ENCODE results near the gene HS6ST2.

HS6ST2 gene

DNA sequence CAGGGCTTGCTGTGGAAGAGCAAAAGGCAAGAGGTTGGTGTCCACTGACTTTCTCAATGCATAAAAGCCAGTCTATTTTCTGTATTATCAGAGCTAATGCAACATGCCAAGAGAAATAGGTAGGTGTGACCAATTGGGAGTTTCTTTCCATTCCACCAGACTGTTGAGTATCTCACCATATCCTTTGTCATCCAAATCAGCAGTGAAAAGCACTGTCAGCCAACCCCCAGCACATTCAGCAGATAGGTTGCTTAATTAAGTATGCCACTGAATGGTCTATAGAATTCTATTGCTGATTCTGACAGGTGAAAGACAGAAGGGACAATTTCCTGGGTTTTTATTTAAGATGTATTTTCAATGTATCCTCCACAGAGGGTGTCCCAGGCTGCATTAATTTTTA is 139.8 kb downstream of the HS6ST2 start:
- Histone ChIP-seq H3K4me1 (ENCODE audit: control extremely low read depth in 1 of 4, control insufficient read depth in 4 of 4, insufficient read depth in 4 of 4, low read length in 3 of 4) (no peaks in the 10 kb centered on the region), H3K27ac (ENCODE audit: insufficient read depth in 1 of 2, low read depth in 1 of 2, low read length in 2 of 2, poor library complexity in 1 of 2, severe bottlenecking in 2 of 2) (no peak overlapping the region), H3K4me3 (ENCODE audit: control insufficient read depth in 1 of 7, extremely low read depth in 1 of 7, insufficient read depth in 4 of 7, low read depth in 2 of 7, low read length in 6 of 7) (no peak overlapping the region), H3K9me3 (ENCODE audit: control extremely low read depth in 1 of 5, control insufficient read depth in 4 of 5, insufficient read depth in 2 of 5, low read depth in 1 of 5, low read length in 4 of 5) (no peaks in the 10 kb centered on the region), H3K27me3 (replicated peaks in 2 of 5; ENCODE audit: control insufficient read depth in 4 of 5, insufficient read depth in 5 of 5, low read length in 4 of 5) (peaks cover 0 to 3% (median 0%) of the 10 kb centered on the region in 5 experiments), H3K36me3 (ENCODE audit: control insufficient read depth in 4 of 4, insufficient read depth in 4 of 4, low read length in 3 of 4) (no peaks in the 10 kb centered on the region)
- POLR2A ChIA-PET = no interaction called here
- CTCF ChIA-PET = no interaction called here
- DNase-seq = no peak

DNA sequence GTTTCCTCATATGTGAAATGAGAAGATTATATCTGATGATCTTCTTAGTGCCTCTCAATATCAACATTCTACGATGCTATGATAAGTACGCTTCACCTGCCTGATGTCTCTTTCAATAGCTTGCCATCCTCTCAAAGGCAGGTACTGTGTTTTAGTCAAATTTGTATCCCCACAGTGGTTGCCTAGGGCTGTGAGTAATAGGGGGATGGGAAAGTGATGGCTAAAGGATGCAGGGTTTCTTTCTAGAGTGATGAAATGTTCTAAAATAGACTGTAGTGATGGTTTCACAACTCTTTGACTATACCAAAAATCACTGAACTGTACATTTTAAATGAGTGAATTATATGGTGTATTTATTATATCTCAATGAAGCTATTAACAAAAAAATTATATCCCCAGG is 142.8 kb downstream of the HS6ST2 start:
- WGBS (ENCODE audit: insufficient coverage) = 100% methylated on average over 2 of the region's 2 CpGs
- Histone ChIP-seq H3K27ac (ENCODE audit: insufficient read depth in 1 of 2, low read depth in 1 of 2, low read length in 2 of 2, poor library complexity in 1 of 2, severe bottlenecking in 2 of 2) (no peak overlapping the region), H3K36me3 (ENCODE audit: control insufficient read depth in 4 of 4, insufficient read depth in 4 of 4, low read length in 3 of 4) (no peaks in the 10 kb centered on the region), H3K4me1 (ENCODE audit: control extremely low read depth in 1 of 4, control insufficient read depth in 4 of 4, insufficient read depth in 4 of 4, low read length in 3 of 4) (no peaks in the 10 kb centered on the region), H3K9me3 (ENCODE audit: control extremely low read depth in 1 of 5, control insufficient read depth in 4 of 5, insufficient read depth in 2 of 5, low read depth in 1 of 5, low read length in 4 of 5) (no peaks in the 10 kb centered on the region), H3K4me3 (ENCODE audit: control insufficient read depth in 1 of 7, extremely low read depth in 1 of 7, insufficient read depth in 4 of 7, low read depth in 2 of 7, low read length in 6 of 7) (no peak overlapping the region), H3K27me3 (replicated peaks in 2 of 5; ENCODE audit: control insufficient read depth in 4 of 5, insufficient read depth in 5 of 5, low read length in 4 of 5) (peaks cover 0 to 3% (median 0%) of the 10 kb centered on the region in 5 experiments)
- CTCF ChIA-PET = no interaction called here
- POLR2A ChIA-PET = no interaction called here
- no peak for DNase-seq

DNA sequence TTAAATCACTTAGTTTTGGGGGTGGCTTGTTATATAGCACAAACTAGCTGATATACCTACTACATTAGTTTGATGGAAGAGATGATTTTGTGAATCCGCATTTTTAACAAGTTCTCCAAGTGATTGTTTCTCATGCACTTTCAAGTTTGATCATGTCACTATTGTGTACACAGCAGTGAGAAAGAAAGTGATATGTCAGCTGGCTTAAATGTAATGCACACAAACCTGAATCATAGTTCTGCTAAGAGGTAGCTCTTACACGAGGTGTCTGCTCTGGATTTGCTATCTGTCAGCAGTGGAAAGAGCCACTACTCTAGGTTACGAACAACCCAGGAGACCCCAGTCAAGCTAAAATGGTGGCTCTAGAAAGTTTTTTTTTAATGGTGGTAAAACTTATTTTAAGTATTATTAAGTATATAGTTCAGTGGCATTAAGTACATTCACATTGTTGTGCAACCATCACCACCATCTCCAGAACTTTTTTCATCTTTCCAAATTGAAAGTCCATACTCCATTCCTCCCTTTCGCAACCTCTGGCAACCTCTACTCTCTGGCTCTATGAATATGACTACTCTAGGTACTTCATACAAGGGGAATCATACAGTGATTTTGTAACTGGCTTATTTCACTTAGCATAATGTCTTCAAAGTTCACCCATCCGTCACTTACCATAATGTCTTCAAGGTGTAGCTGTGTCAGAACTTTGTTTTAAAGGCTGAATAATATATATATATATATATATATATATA is 147.3 kb downstream of the HS6ST2 start:
- Histone ChIP-seq H3K27ac (ENCODE audit: insufficient read depth in 1 of 2, low read depth in 1 of 2, low read length in 2 of 2, poor library complexity in 1 of 2, severe bottlenecking in 2 of 2) (no peak overlapping the region), H3K4me3 (ENCODE audit: control insufficient read depth in 1 of 7, extremely low read depth in 1 of 7, insufficient read depth in 4 of 7, low read depth in 2 of 7, low read length in 6 of 7) (no peak overlapping the region), H3K4me1 (ENCODE audit: control extremely low read depth in 1 of 4, control insufficient read depth in 4 of 4, insufficient read depth in 4 of 4, low read length in 3 of 4) (no peaks in the 10 kb centered on the region), H3K9me3 (ENCODE audit: control extremely low read depth in 1 of 5, control insufficient read depth in 4 of 5, insufficient read depth in 2 of 5, low read depth in 1 of 5, low read length in 4 of 5) (no peaks in the 10 kb centered on the region), H3K36me3 (ENCODE audit: control insufficient read depth in 4 of 4, insufficient read depth in 4 of 4, low read length in 3 of 4) (no peaks in the 10 kb centered on the region), H3K27me3 (replicated peaks in 2 of 5; ENCODE audit: control insufficient read depth in 4 of 5, insufficient read depth in 5 of 5, low read length in 4 of 5) (peaks cover 0 to 2% (median 0%) of the 10 kb centered on the region in 5 experiments)
- DNase-seq = no peak
- POLR2A ChIA-PET = no interaction called here
- CTCF ChIA-PET = no interaction called here
- WGBS (ENCODE audit: insufficient coverage) = 81% methylated on average over 2 of the region's 5 CpGs

DNA sequence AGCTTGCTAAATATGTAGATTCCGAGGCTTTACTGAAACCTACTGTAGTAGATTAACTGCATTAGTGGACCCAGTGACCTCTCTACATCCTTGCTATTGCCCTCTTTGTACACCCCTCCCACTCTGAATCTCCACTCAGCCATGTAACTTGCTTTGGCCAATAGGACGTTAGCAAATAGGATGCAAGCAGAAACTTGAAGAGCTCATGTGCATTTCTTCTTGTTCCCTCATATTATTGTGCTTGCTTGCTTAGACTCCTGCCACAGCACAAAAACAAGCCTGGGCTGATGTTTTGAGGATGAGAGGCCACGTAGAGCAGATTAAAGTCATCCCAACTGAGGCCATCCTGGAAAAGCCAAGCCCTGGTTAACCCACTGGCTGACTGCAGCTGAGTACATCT is 147.9 kb downstream of the HS6ST2 start:
- peaks cover 0 to 2% (median 0%) of the 10 kb centered on the region in 5 experiments for H3K27me3 ChIP-seq (replicated peaks in 2 of 5; ENCODE audit: control insufficient read depth in 4 of 5, insufficient read depth in 5 of 5, low read length in 4 of 5)
- no peak overlapping the region for H3K4me3 ChIP-seq (ENCODE audit: control insufficient read depth in 1 of 7, extremely low read depth in 1 of 7, insufficient read depth in 4 of 7, low read depth in 2 of 7, low read length in 6 of 7)
- H3K36me3 ChIP-seq (ENCODE audit: control insufficient read depth in 4 of 4, insufficient read depth in 4 of 4, low read length in 3 of 4) = no peaks in the 10 kb centered on the region
- no peaks in the 10 kb centered on the region for H3K4me1 ChIP-seq (ENCODE audit: control extremely low read depth in 1 of 4, control insufficient read depth in 4 of 4, insufficient read depth in 4 of 4, low read length in 3 of 4)
- DNase-seq = no peak
- no peaks in the 10 kb centered on the region for H3K9me3 ChIP-seq (ENCODE audit: control extremely low read depth in 1 of 5, control insufficient read depth in 4 of 5, insufficient read depth in 2 of 5, low read depth in 1 of 5, low read length in 4 of 5)
- POLR2A ChIA-PET = no interaction called here
- CTCF ChIA-PET = no interaction called here
- 59% methylated on average over 2 of the region's 3 CpGs for WGBS (ENCODE audit: insufficient coverage)
- no peak overlapping the region for H3K27ac ChIP-seq (ENCODE audit: insufficient read depth in 1 of 2, low read depth in 1 of 2, low read length in 2 of 2, poor library complexity in 1 of 2, severe bottlenecking in 2 of 2)

- H3K4me3 ChIP-seq (ENCODE audit: control insufficient read depth in 1 of 7, extremely low read depth in 1 of 7, insufficient read depth in 4 of 7, low read depth in 2 of 7, low read length in 6 of 7) = no peak overlapping the region
- ChIA-PET POLR2A (no interaction called here), CTCF (no interaction called here)
- DNase-seq = no peak
- H3K27me3 ChIP-seq (replicated peaks in 2 of 5; ENCODE audit: control insufficient read depth in 4 of 5, insufficient read depth in 5 of 5, low read length in 4 of 5) = peaks cover 0 to 2% (median 0%) of the 10 kb centered on the region in 5 experiments
- 78% methylated on average over 1 of the region's 2 CpGs for WGBS (ENCODE audit: insufficient coverage)
- no peaks in the 10 kb centered on the region for H3K36me3 ChIP-seq (ENCODE audit: control insufficient read depth in 4 of 4, insufficient read depth in 4 of 4, low read length in 3 of 4)
- H3K4me1 ChIP-seq (ENCODE audit: control extremely low read depth in 1 of 4, control insufficient read depth in 4 of 4, insufficient read depth in 4 of 4, low read length in 3 of 4) = no peaks in the 10 kb centered on the region
- H3K27ac ChIP-seq (ENCODE audit: insufficient read depth in 1 of 2, low read depth in 1 of 2, low read length in 2 of 2, poor library complexity in 1 of 2, severe bottlenecking in 2 of 2) = no peak overlapping the region
- no peaks in the 10 kb centered on the region for H3K9me3 ChIP-seq (ENCODE audit: control extremely low read depth in 1 of 5, control insufficient read depth in 4 of 5, insufficient read depth in 2 of 5, low read depth in 1 of 5, low read length in 4 of 5)
Observed at GRCh38 chrX:132809581-132809980, 148.8 kb downstream of the HS6ST2 start.

DNA sequence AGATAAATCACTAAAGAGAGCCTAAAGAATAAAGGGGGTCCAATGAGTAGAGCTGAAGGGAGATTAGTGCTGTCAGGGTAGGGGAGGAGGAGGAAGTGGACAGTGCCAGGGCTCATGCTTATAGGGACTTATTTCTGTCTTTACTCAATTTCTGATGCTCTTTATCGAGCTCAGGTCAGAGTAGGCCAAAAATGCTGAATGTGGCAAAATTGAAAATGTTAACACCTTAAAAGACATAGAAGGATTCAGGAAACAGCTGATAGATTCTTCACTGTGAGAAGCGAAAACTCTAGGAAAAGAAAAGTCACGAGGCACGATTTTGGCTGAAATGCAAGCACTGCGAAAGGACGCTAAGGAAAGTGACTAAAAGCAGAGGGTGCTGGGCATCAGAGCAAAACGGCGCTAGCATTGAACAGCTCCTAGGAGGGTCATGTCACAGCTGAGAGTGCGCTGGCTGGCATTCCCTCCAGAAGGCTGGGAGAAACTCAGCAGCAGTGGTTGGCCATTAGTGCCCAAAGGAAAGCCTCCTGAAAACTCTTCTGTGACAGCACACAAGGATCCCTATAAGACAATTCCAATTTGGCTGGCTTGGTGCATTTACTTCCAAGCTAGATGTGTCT is 150.9 kb downstream of the HS6ST2 start:
- 92% methylated on average over 9 of the region's 9 CpGs for WGBS (ENCODE audit: insufficient coverage)
- POLR2A ChIA-PET = no interaction called here
- no peak overlapping the region for H3K27ac ChIP-seq (ENCODE audit: insufficient read depth in 1 of 2, low read depth in 1 of 2, low read length in 2 of 2, poor library complexity in 1 of 2, severe bottlenecking in 2 of 2)
- no peak overlapping the region for H3K4me3 ChIP-seq (ENCODE audit: control insufficient read depth in 1 of 7, extremely low read depth in 1 of 7, insufficient read depth in 4 of 7, low read depth in 2 of 7, low read length in 6 of 7)
- CTCF ChIA-PET = no interaction called here
- H3K27me3 ChIP-seq (replicated peaks in 2 of 5; ENCODE audit: control insufficient read depth in 4 of 5, insufficient read depth in 5 of 5, low read length in 4 of 5) = peaks cover 0 to 6% (median 0%) of the 10 kb centered on the region in 5 experiments
- no peaks in the 10 kb centered on the region for H3K36me3 ChIP-seq (ENCODE audit: control insufficient read depth in 4 of 4, insufficient read depth in 4 of 4, low read length in 3 of 4)
- no peaks in the 10 kb centered on the region for H3K4me1 ChIP-seq (ENCODE audit: control extremely low read depth in 1 of 4, control insufficient read depth in 4 of 4, insufficient read depth in 4 of 4, low read length in 3 of 4)
- DNase-seq = no peak
- H3K9me3 ChIP-seq (ENCODE audit: control extremely low read depth in 1 of 5, control insufficient read depth in 4 of 5, insufficient read depth in 2 of 5, low read depth in 1 of 5, low read length in 4 of 5) = no peaks in the 10 kb centered on the region

DNA sequence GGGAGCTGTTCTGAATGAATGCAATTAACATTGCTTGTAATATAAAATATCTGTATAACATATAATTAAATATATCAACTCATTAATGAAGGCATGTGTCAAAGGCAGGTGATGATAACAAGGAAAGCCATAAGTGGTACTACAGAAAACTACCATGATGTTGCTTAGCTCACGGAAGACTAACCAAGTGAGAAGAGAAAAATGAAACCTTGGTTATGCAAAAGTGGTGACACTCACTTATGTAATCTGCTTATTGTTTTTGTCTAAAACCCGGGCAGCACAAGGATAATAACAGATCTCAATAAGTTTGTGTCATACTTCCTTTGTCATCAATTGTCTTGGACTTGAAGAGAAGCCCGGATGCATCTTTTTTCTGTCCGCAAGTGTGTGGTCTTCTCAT is 156.4 kb downstream of the HS6ST2 start:
- Histone ChIP-seq H3K9me3 (ENCODE audit: control extremely low read depth in 1 of 5, control insufficient read depth in 4 of 5, insufficient read depth in 2 of 5, low read depth in 1 of 5, low read length in 4 of 5) (no peaks in the 10 kb centered on the region), H3K36me3 (ENCODE audit: control insufficient read depth in 4 of 4, insufficient read depth in 4 of 4, low read length in 3 of 4) (no peaks in the 10 kb centered on the region), H3K4me3 (ENCODE audit: control insufficient read depth in 1 of 7, extremely low read depth in 1 of 7, insufficient read depth in 4 of 7, low read depth in 2 of 7, low read length in 6 of 7) (no peak overlapping the region), H3K4me1 (ENCODE audit: control extremely low read depth in 1 of 4, control insufficient read depth in 4 of 4, insufficient read depth in 4 of 4, low read length in 3 of 4) (no peaks in the 10 kb centered on the region), H3K27ac (ENCODE audit: insufficient read depth in 1 of 2, low read depth in 1 of 2, low read length in 2 of 2, poor library complexity in 1 of 2, severe bottlenecking in 2 of 2) (no peak overlapping the region), H3K27me3 (replicated peaks in 2 of 5; ENCODE audit: control insufficient read depth in 4 of 5, insufficient read depth in 5 of 5, low read length in 4 of 5) (peaks cover 0 to 5% (median 0%) of the 10 kb centered on the region in 5 experiments)
- CTCF ChIA-PET = no interaction called here
- POLR2A ChIA-PET = no interaction called here
- no peak for DNase-seq
- whole genome bisulfite sequencing (ENCODE audit: insufficient coverage) = 83% methylated on average over 4 of the region's 4 CpGs
